GM12801 (cell line): ENCODE data around the gene TMEM30B.

Experiments
- TF ChIP-seq, protein P1 (sequence below): IDR thresholded peaks from one replicate; pipeline ENCODE4 v1.5.1; 2011; ENCODE audit warnings: control low read depth; ENCODE audit not compliant: insufficient read length; ENCODE audit errors: extremely low read depth

Gene TMEM30B

DNA sequence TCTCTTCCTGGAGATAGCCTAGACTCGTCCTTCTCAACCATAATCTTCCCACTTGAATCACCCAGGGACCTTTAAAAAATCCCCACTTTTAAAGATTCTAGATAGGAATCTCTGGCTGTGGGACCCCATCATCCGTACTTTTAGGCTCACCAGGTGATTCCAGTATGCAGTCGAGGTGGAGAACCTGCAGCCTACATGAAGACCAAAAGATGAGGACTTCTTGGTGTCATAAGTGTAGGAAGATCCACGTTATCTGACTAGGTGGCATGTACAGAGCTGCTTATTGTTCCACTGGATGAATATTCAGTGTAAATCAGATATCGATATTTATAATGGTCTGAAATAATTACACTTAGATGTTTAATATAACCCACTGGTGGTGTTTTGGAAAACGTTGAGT lies 42.8 kb upstream of the TMEM30B start:
- TF ChIP-seq, protein P1, sequence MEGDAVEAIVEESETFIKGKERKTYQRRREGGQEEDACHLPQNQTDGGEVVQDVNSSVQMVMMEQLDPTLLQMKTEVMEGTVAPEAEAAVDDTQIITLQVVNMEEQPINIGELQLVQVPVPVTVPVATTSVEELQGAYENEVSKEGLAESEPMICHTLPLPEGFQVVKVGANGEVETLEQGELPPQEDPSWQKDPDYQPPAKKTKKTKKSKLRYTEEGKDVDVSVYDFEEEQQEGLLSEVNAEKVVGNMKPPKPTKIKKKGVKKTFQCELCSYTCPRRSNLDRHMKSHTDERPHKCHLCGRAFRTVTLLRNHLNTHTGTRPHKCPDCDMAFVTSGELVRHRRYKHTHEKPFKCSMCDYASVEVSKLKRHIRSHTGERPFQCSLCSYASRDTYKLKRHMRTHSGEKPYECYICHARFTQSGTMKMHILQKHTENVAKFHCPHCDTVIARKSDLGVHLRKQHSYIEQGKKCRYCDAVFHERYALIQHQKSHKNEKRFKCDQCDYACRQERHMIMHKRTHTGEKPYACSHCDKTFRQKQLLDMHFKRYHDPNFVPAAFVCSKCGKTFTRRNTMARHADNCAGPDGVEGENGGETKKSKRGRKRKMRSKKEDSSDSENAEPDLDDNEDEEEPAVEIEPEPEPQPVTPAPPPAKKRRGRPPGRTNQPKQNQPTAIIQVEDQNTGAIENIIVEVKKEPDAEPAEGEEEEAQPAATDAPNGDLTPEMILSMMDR, result no peak

DNA sequence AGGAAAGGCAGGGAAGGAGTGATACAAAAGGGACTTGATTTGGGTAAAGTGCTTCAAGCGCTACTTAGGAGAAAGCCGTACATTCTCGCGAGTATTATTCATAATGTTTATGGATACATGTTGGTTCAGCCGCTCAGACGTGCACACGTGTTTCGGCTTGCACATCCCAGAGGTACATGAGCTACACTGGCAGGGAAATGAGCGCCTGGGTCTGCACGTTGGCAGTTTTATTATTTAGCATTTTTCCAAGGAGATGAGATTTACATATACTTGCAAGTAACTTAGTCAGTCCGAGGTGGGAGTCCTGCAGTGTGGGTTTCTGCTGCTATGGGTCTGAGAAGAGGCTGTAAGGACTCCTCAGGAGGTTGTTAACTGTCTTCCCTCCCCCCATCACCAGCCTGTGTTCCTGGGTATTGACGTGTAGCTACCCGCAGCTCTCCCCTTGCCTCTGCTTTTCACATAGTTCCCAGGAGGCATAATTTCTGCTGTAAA lies 41.7 kb upstream of the TMEM30B start:
- TF ChIP-seq, protein P1, result no peak

DNA sequence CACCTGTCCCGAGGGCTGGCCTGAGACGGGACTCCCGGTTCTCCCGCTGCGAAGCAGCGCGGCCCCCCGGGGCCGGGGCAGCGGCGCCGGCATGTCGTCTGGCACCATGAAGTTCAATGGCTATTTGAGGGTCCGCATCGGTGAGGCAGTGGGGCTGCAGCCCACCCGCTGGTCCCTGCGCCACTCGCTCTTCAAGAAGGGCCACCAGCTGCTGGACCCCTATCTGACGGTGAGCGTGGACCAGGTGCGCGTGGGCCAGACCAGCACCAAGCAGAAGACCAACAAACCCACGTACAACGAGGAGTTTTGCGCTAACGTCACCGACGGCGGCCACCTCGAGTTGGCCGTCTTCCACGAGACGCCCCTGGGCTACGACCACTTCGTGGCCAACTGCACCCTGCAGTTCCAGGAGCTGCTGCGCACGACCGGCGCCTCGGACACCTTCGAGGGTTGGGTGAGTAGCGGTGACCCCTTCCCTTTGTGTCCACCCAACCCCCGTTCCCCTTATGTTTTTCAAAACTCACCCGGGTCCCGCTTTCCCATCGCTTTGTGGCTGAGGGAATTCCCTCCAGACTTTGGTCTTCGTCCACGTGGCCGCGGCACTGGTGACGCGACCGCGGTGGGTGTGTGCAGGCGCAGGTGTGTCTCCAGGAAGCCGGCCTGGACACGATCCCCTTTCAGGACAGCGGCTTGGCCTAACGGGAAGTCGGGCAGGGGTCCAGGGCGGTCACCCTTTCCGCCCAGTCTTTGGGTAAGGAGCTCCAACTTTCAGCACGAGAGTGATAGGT lies 41.1 kb upstream of the TMEM30B start:
- TF ChIP-seq, protein P1, result no peak

GRCh38 chr14:61321385-61322010 lies 40.4 kb upstream of the TMEM30B start, which contains the start of gene PRKCH:
TSS of gene PRKCH (plus strand) at chr14:61321579. CDS start at chr14:61322102, 523 bp downstream.
- TF ChIP-seq, protein P1, result no peak

DNA sequence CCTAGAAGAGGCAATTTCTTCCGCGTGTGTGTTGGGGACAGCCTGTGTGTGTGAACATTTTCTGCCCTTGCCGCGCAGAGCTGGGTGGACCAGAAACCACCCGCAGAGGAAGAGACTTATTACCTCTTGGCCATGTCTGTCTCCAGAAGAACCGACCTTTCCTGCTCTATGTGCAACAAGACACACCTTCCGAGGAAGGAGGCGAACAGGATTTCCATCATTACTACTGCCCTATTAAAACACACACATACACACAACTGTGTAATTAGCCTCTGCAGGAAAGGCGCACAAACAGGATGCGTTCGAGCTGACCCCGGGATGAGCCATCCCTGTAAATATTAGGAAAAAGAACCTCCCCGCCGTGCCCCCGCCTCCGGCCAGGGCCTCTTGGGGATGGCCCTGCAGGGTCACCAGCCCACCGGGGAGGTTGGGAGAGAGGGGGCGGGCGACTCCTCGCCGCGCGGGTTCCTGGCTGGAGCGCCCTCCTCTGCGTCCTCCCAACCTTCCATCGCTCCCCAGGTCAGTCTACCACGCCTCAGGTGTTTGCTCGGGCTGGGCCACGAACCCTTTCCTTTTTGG lies 39.8 kb upstream of the TMEM30B start:
- TF ChIP-seq, protein P1, result no peak

DNA sequence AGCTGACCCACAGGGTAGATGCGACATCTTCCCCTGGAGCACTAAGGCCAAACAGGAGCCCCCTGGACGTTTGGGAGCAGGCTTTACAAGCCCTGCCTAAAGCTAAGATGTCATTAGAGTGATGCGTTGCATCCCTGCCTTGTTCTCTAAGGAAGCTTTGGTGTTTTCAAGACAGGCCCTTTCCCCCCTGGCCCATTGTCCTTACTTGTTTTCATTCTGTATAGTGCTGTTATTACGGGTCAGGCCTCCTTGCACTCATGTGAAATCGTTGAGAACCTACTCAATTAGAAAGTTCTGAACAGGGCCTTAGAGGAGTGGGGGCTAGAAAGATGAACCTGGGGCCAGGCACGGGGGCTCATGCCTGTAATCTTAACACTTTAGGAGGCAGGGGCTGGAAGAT lies 38.6 kb upstream of the TMEM30B start:
- TF ChIP-seq, protein P1, result no peak

DNA sequence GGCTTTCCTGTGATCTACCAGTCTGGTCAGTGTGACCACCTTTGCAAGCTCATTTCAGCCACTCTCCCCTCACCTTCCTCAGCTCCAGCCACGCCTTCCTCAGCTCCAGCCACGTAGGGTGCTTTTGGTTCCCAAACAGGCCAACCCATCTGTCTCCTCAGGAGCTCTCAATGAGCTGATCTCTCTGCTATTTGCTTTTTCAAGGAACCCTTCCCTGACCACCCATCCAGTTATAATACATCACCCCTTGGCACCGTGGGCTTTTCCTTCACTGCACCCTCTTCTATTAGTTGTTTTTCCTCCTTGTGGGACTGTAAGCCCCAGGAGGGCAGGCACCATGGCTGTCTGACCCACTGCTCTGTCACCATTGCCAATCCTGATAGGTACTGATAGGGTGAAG lies 37.9 kb upstream of the TMEM30B start:
- TF ChIP-seq, protein P1, result no peak
